Keratinocyte (primary cell): ENCODE results near the gene P2RY2. TPM values are rescaled to one million over a fixed set of nuclear protein-coding genes. Genes with fewer than 3 reads are reported as not detected.
A peak's percentile ranks its signal among the peaks of the same experiment; 100 is the strongest.

Experiments
- DNase-seq: peaks from one replicate; pipeline ENCODE4 v3.0.0-alpha.2; 2011; ENCODE audit warnings: low read depth, missing footprints, low spot score
- FAIRE-seq: peaks from 2 replicates; lab custom pipeline; 2011; peaks lifted over from hg19 to GRCh38; lab: Jason Lieb, UNC
- H2AFZ ChIP-seq: 2 replicates; pipeline ENCODE4 v1.6.0; 2012; ENCODE audit warnings: low read length, control low read depth, inconsistent platforms; ENCODE audit not compliant: control insufficient read depth
- H3K27ac ChIP-seq: 2 replicates; pipeline ENCODE4 v1.5.1; 2011; ENCODE audit warnings: low read length; ENCODE audit not compliant: control insufficient read depth, insufficient read depth
- H3K27me3 ChIP-seq: 3 replicates; pipeline ENCODE4 v1.6.0; 2011; ENCODE audit warnings: low read length; ENCODE audit not compliant: control insufficient read depth, insufficient read depth; ENCODE audit errors: extremely low read depth
- H3K36me3 ChIP-seq, 2 experiments: 2 replicates in 1 of 2; 3 replicates in 1 of 2; pipeline ENCODE4 v1.5.1; 2011; ENCODE audit warnings: low read length in 2 of 2, mild to moderate bottlenecking in 1 of 2; ENCODE audit not compliant: control insufficient read depth in 2 of 2, insufficient read depth in 2 of 2; ENCODE audit errors: extremely low read depth in 1 of 2
- H3K4me1 ChIP-seq: 3 replicates; pipeline ENCODE4 v1.5.1; 2011; ENCODE audit warnings: low read length; ENCODE audit not compliant: control insufficient read depth, insufficient read depth; ENCODE audit errors: extremely low read depth
- H3K4me2 ChIP-seq: 3 replicates; pipeline ENCODE4 v1.6.0; 2011; ENCODE audit warnings: low read depth, low read length; ENCODE audit not compliant: control insufficient read depth, insufficient read depth; ENCODE audit errors: extremely low read depth
- H3K4me3 ChIP-seq, 3 experiments: fragments of 200-600 bp in 1 of 3; sonication (generic) in 1 of 3; 2 replicates in 2 of 3; 3 replicates in 1 of 3; pipeline ENCODE4 v1.5.1; 2011 to 2016; ENCODE audit warnings: low read length in 3 of 3, mild to moderate bottlenecking in 3 of 3, control low read depth in 2 of 3, inconsistent platforms in 1 of 3, low read depth in 1 of 3, mixed read lengths in 1 of 3, mixed run types in 1 of 3, moderate library complexity in 1 of 3; ENCODE audit not compliant: control insufficient read depth in 2 of 3, insufficient read depth in 2 of 3; ENCODE audit errors: extremely low read depth in 1 of 3
- H3K79me2 ChIP-seq: 2 replicates; pipeline ENCODE4 v1.6.0; 2012; ENCODE audit warnings: low read length; ENCODE audit not compliant: control insufficient read depth, insufficient read depth
- H3K9ac ChIP-seq: 3 replicates; pipeline ENCODE4 v1.6.0; 2011; ENCODE audit warnings: low read length; ENCODE audit not compliant: control insufficient read depth, insufficient read depth; ENCODE audit errors: extremely low read depth
- H3K9me1 ChIP-seq: 3 replicates; pipeline ENCODE4 v1.6.0; 2011; ENCODE audit warnings: low read length; ENCODE audit not compliant: control insufficient read depth, insufficient read depth; ENCODE audit errors: extremely low read depth
- H3K9me3 ChIP-seq: 2 replicates; pipeline ENCODE4 v1.5.1; 2012; ENCODE audit warnings: low read depth, low read length; ENCODE audit not compliant: control insufficient read depth
- H4K20me1 ChIP-seq: 3 replicates; pipeline ENCODE4 v1.6.0; 2011; ENCODE audit warnings: low read length; ENCODE audit not compliant: control insufficient read depth, insufficient read depth; ENCODE audit errors: extremely low read depth
- CTCF ChIP-seq, 3 experiments: IDR thresholded peaks in 1 of 3; conservative IDR thresholded peaks in 1 of 3; optimal IDR thresholded peaks in 1 of 3; 2 replicates in 2 of 3; 3 replicates in 1 of 3; pipeline versions ENCODE3 to v1.5.1; 2011; ENCODE audit warnings: low read length in 3 of 3, mild to moderate bottlenecking in 3 of 3, moderate library complexity in 2 of 3, control low read depth in 1 of 3, inconsistent platforms in 1 of 3; ENCODE audit not compliant: insufficient read depth in 2 of 3; ENCODE audit errors: extremely low read depth in 1 of 3
- EZH2 ChIP-seq: IDR thresholded peaks from one replicate; pipeline ENCODE4 v1.6.1; 2012; ENCODE audit warnings: inconsistent platforms, mild to moderate bottlenecking, low read length, moderate library complexity
- dilution Hi-C: fragments of 300-500 bp; cut with MboI; formaldehyde crosslinking; loops from one replicate; pipeline ENCODE4 v1.7.0; 2020; ENCODE audit warnings: low sequenced_read_pairs; ENCODE audit not compliant: extremely low pct_ligation_motif_present
- polyA plus RNA-seq, 5 experiments: library from polyadenylated mRNA; depleted of rRNA in 3 of 5; stranded (reverse) in 3 of 5; stranded (forward) in 1 of 5; unstranded in 1 of 5; fragments of >200 nt; gene quantifications; 1 replicate in 1 of 5; 2 replicates in 3 of 5; 3 replicates in 1 of 5; pipeline versions ENCODE4 v1.2.1 to v1.2.3, GENCODE V29; 2011 to 2012; ENCODE audit warnings: missing spikeins in 2 of 5, low read depth in 1 of 5, low replicate concordance in 1 of 5

P2RY2 gene
- polyA plus RNA-seq, 1 donor (not counting 4 experiments of a cell fraction or from before 2014, with no cell fraction given), result 5.1 TPM

GRCh38 chr11:73217131-73217809, 811 bp upstream of the P2RY2 start:
- TF ChIP-seq EZH2 (no peak), CTCF (optimal IDR thresholded peaks at IDR 0.05 in 1 of 3, IDR thresholded peaks at IDR 0.05 in 1 of 3, conservative IDR thresholded peaks at IDR 0.05 in 1 of 3; ENCODE audit: extremely low read depth in 1 of 3, insufficient read depth in 2 of 3, low read length in 3 of 3) (no peak)
- H3K4me3 ChIP-seq, result peak overlapping the region in 2 of 3 experiments; percentile 58 to 59
- dilution Hi-C loops, result no loop called here
- FAIRE-seq (no peak), DNase-seq (no peak)
- H2AFZ ChIP-seq, result peak overlapping the region; percentile 84
- H3K27me3 ChIP-seq, result no peaks in the 10 kb centered on the region
- H3K9me1 ChIP-seq, result no peaks in the 10 kb centered on the region
- no peaks in the 10 kb centered on the region for H3K36me3 ChIP-seq
- no peaks in the 10 kb centered on the region for H3K79me2 ChIP-seq
- H3K4me2 ChIP-seq, result peak overlapping the region; percentile 83
- H3K9ac ChIP-seq, result peak overlapping the region; percentile 60
- no peak overlapping the region for H3K27ac ChIP-seq
- H3K4me1 ChIP-seq, result peaks cover 28% of the 10 kb centered on the region
- no peaks in the 10 kb centered on the region for H3K9me3 ChIP-seq
- H4K20me1 ChIP-seq, result no peaks in the 10 kb centered on the region

GRCh38 chr11:73217810-73218105, 323 bp upstream of the P2RY2 start:
- H3K4me3 ChIP-seq, result peak overlapping the region; percentile 41 to 59 (median 58)
- no peak for DNase-seq
- H3K9me3 ChIP-seq, result no peaks in the 10 kb centered on the region
- no peaks in the 10 kb centered on the region for H3K36me3 ChIP-seq
- H3K9me1 ChIP-seq, result no peaks in the 10 kb centered on the region
- H3K79me2 ChIP-seq, result no peaks in the 10 kb centered on the region
- H3K9ac ChIP-seq, result peak overlapping the region; percentile 60
- H3K27ac ChIP-seq, result no peak overlapping the region
- TF ChIP-seq CTCF (optimal IDR thresholded peaks at IDR 0.05 in 1 of 3, IDR thresholded peaks at IDR 0.05 in 1 of 3, conservative IDR thresholded peaks at IDR 0.05 in 1 of 3; ENCODE audit: extremely low read depth in 1 of 3, insufficient read depth in 2 of 3, low read length in 3 of 3), result no peak
- no peak for TF ChIP-seq EZH2
- no peak for FAIRE-seq
- H3K4me1 ChIP-seq, result peaks cover 28% of the 10 kb centered on the region
- dilution Hi-C loops, result no loop called here
- no peaks in the 10 kb centered on the region for H4K20me1 ChIP-seq
- peak overlapping the region; percentile 84 for H2AFZ ChIP-seq
- H3K27me3 ChIP-seq, result no peaks in the 10 kb centered on the region
- peak overlapping the region; percentile 83 for H3K4me2 ChIP-seq
